Subcutaneous adipose tissue (tissue), 4 donors: ENCODE measurements around the gene PTPN21. TPM values are rescaled to one million over a fixed set of nuclear protein-coding genes. Genes with fewer than 3 reads are reported as not detected.

Experiments used
- CTCF ChIP-seq: fragments of 450-650 bp; IDR thresholded peaks from one replicate; pipeline ENCODE4 v1.5.1; 2016; ENCODE audit warnings: low read depth, mild to moderate bottlenecking, control low read depth, antibody characterized with exemption, moderate library complexity
- small RNA-seq: library from RNA; depleted of rRNA; stranded (forward); fragments of <200 nt; gene quantifications from one replicate; pipeline ENCODE3, GENCODE V24; 2016
- total RNA-seq, 4 donors: library from RNA; depleted of rRNA; stranded (reverse); fragments of >200 nt; gene quantifications; one replicate each; pipeline ENCODE4 v1.1.0, GENCODE V29; 2016

Gene PTPN21
- total RNA-seq, 4 donors from 2014 or later, result 12.6 to 24.3 (median 20.7) TPM

DNA sequence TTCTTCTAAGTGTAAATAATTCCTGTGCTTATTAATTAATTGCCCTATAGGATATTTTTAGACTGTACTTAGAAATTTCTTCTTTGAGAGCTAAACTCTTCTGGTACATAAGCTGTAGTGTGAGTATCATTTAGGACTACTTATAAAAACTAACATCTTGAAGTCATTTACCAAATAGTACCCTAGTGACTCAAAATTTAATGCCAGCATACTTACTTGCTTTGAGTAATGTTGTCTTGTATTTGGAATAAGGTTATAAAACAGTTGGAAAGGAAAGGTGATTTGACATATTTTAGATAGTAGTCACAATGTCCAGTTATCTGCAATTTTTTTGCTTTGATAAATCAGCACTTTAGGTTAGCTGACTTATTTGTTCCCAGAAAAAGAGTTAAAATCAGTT, 130.2 kb downstream of the PTPN21 start:
- no peak for TF ChIP-seq CTCF

- no peak for TF ChIP-seq CTCF
Observed at GRCh38 chr14:88422919-88423650, 131.7 kb downstream of the PTPN21 start.

DNA sequence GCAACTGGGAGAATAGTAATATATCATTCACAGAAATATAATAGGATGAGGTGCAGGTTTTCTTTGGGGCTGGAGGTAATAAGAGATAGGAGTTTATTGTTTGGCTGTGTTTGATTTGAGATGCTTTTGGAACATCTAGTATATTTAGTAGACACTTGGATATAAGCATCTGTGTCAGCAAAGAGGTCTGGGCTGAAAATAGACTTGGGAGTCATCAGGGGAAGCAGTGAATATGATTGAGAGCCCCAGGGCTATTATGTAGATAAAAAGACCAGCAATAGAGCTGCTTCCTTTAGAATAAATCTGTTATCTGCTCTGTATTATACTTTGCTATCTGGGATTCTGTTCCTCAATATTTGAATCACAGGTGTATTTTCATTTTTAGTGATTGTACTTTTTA, 132.8 kb downstream of the PTPN21 start:
- no peak for TF ChIP-seq CTCF

GRCh38 chr14:88421286-88421685, 133.5 kb downstream of the PTPN21 start:
- no peak for TF ChIP-seq CTCF

DNA sequence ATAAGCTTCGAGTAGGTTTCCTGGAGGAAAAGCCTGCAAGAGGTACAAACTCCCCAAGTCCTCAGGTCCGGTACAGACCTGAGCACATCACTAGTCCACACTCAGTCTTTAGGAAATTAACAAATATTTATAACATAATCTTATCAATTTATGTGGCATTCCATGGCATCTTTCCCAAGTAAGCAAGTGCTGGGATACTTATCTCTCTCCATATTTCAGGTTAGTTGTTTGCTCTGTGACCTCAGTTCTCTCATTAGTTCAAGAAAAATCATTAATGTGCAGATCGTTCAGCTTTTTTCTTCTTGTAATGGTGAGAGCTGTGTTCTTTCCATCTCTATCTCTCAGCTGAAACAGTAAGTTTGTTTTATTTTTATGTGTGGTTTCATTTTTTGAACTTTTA, 134.6 kb downstream of the PTPN21 start:
- TF ChIP-seq CTCF, result no peak

- no peak for TF ChIP-seq CTCF
Observed at GRCh38 chr14:88417594-88417993, 137.2 kb downstream of the PTPN21 start.

Small RNAs within 50 kb of the gene (small RNA-seq; reads per million reads assigned to genes)
- not detected for gene RNU4-22P

Other genes starting within 250 kb of the PTPN21 start
- gene KCNK10, start 231.7 kb downstream of the PTPN21 start, total RNA-seq, result not detected
- gene SPATA7, start 169.3 kb downstream of the PTPN21 start, total RNA-seq, result 10 to 100 TPM; 16.3 to 27.2 (median 19.8) TPM
- 10 to 100 TPM; 57.3 to 95.2 (median 64.7) TPM for gene ZC3H14, start 8.0 kb upstream of the PTPN21 start, total RNA-seq
- 1 to 10 TPM in 1 of 4 donors, under 1 TPM in 3; 0.19 to 1.1 (median 0.33) TPM for gene EML5, start 237.9 kb upstream of the PTPN21 start, total RNA-seq